Vagina (tissue), 2 donors: ENCODE data around the gene INO80D. TPM values are rescaled to one million over a fixed set of nuclear protein-coding genes. Genes with fewer than 3 reads are reported as not detected.

ENCODE experiments used
- DNase-seq, 2 donors: peaks; one replicate each; pipeline ENCODE4 v3.0.0-alpha.2; 2017; ENCODE audit errors: extremely low spot score in 2 of 2
- H3K27ac ChIP-seq: fragments of 200-600 bp; sonication (generic); one replicate; pipeline ENCODE4 v1.5.1; 2019
- H3K27me3 ChIP-seq: fragments of 200-600 bp; sonication (generic); one replicate; pipeline ENCODE4 v1.5.1; 2019
- H3K36me3 ChIP-seq, 2 donors: fragments of 200-600 bp; sonication (generic); one replicate each; pipeline ENCODE4 v1.5.1; 2017 to 2019
- H3K4me1 ChIP-seq: fragments of 200-600 bp; sonication (generic); one replicate; pipeline ENCODE4 v1.5.1; 2019
- H3K4me3 ChIP-seq, 2 donors: fragments of 200-600 bp; sonication (generic); 1 replicate in 1 of 2; 2 replicates in 1 of 2; pipeline ENCODE4 v1.5.1; 2016 to 2019
- H3K9me3 ChIP-seq: fragments of 200-600 bp; sonication (generic); one replicate; pipeline ENCODE4 v1.5.1; 2019
- CTCF ChIP-seq, 3 experiments: fragments of 450-650 bp in 2 of 3; fragments of 200-600 bp in 1 of 3; sonication (generic) in 1 of 3; IDR thresholded peaks; one replicate each; pipeline ENCODE4 v1.5.1; 2017 to 2019; ENCODE audit warnings: antibody characterized with exemption in 3 of 3, mild to moderate bottlenecking in 2 of 3, moderate library complexity in 2 of 3
- POLR2A ChIP-seq, 2 donors: fragments of 450-650 bp; IDR thresholded peaks; one replicate each; pipeline ENCODE4 v1.6.1; 2017; ENCODE audit warnings: antibody characterized with exemption in 2 of 2, mild to moderate bottlenecking in 2 of 2, moderate library complexity in 2 of 2
- POLR2AphosphoS5 ChIP-seq, 2 donors: sonication (generic); formaldehyde crosslinking; IDR thresholded peaks; one replicate each; pipeline ENCODE4 v1.9.0; 2017; ENCODE audit warnings: antibody characterized with exemption in 2 of 2, mild to moderate bottlenecking in 2 of 2, low read depth in 1 of 2; ENCODE audit not compliant: insufficient read depth in 1 of 2
- intact Hi-C: fragments of 100-400 bp; cut with DNase I; formaldehyde crosslinking; loops from one replicate; pipeline ENCODE4 v1.15.1; 2023
- total RNA-seq: library from RNA; depleted of rRNA; stranded (reverse); fragments of >200 nt; gene quantifications from one replicate; pipeline ENCODE4 v1.2.3, GENCODE V29; 2016

The INO80D gene
- total RNA-seq, 1 donor from 2014 or later = 18.4 TPM

- no peaks in the 10 kb centered on the region for H3K27me3 ChIP-seq
- intact Hi-C loops = no loop called here
- H3K4me1 ChIP-seq = no peaks in the 10 kb centered on the region
- TF ChIP-seq CTCF (IDR thresholded peaks at IDR 0.05) = no peak
- TF ChIP-seq POLR2A (IDR thresholded peaks at IDR 0.05) = no peak
- no peak for TF ChIP-seq POLR2AphosphoS5 (IDR thresholded peaks at IDR 0.05; ENCODE audit: insufficient read depth in 1 of 2, low read depth in 1 of 2)
- no peaks in the 10 kb centered on the region for H3K9me3 ChIP-seq
- no peak for DNase-seq
- no peak overlapping the region for H3K4me3 ChIP-seq
- H3K36me3 ChIP-seq = peaks cover 0 to 33% of the 10 kb centered on the region in 2 donors
- H3K27ac ChIP-seq = no peak overlapping the region
Measured at GRCh38 chr2:206000776-206001175, 85.2 kb downstream of the INO80D start.

GRCh38 chr2:205998583-205998982 lies 87.4 kb downstream of the INO80D start:
- TF ChIP-seq POLR2AphosphoS5 (IDR thresholded peaks at IDR 0.05; ENCODE audit: insufficient read depth in 1 of 2, low read depth in 1 of 2) = no peak
- TF ChIP-seq POLR2A (IDR thresholded peaks at IDR 0.05) = no peak
- TF ChIP-seq CTCF (IDR thresholded peaks at IDR 0.05) = no peak
- H3K4me3 ChIP-seq = no peak overlapping the region
- no peak for DNase-seq
- intact Hi-C loops = no loop called here
- no peaks in the 10 kb centered on the region for H3K9me3 ChIP-seq
- H3K36me3 ChIP-seq = peaks cover 0 to 11% of the 10 kb centered on the region in 2 donors
- H3K27me3 ChIP-seq = no peaks in the 10 kb centered on the region
- no peaks in the 10 kb centered on the region for H3K4me1 ChIP-seq
- no peak overlapping the region for H3K27ac ChIP-seq

- H3K36me3 ChIP-seq = peaks cover 0 to 27% of the 10 kb centered on the region in 2 donors
- no peak for DNase-seq
- no peaks in the 10 kb centered on the region for H3K9me3 ChIP-seq
- intact Hi-C loops = no loop called here
- TF ChIP-seq POLR2A (IDR thresholded peaks at IDR 0.05) (no peak), CTCF (IDR thresholded peaks at IDR 0.05) (no peak), POLR2AphosphoS5 (IDR thresholded peaks at IDR 0.05; ENCODE audit: insufficient read depth in 1 of 2, low read depth in 1 of 2) (no peak)
- no peak overlapping the region for H3K27ac ChIP-seq
- H3K4me3 ChIP-seq = no peak overlapping the region
- no peaks in the 10 kb centered on the region for H3K27me3 ChIP-seq
- no peaks in the 10 kb centered on the region for H3K4me1 ChIP-seq
Measured at GRCh38 chr2:205996161-205996560, 89.8 kb downstream of the INO80D start.

- intact Hi-C loops = no loop called here
- Histone ChIP-seq H3K27ac (no peak overlapping the region), H3K4me3 (no peak overlapping the region), H3K36me3 (peaks cover 0 to 27% of the 10 kb centered on the region in 2 donors), H3K9me3 (no peaks in the 10 kb centered on the region), H3K27me3 (no peaks in the 10 kb centered on the region), H3K4me1 (no peaks in the 10 kb centered on the region)
- DNase-seq = no peak
- no peak for TF ChIP-seq POLR2A (IDR thresholded peaks at IDR 0.05)
- TF ChIP-seq POLR2AphosphoS5 (IDR thresholded peaks at IDR 0.05; ENCODE audit: insufficient read depth in 1 of 2, low read depth in 1 of 2) = no peak
- TF ChIP-seq CTCF (IDR thresholded peaks at IDR 0.05) = no peak
Measured at GRCh38 chr2:205995260-205995659, 90.7 kb downstream of the INO80D start.

GRCh38 chr2:205994344-205994743 lies 91.6 kb downstream of the INO80D start:
- Histone ChIP-seq H3K27ac (no peak overlapping the region), H3K27me3 (no peaks in the 10 kb centered on the region), H3K9me3 (no peaks in the 10 kb centered on the region), H3K4me3 (no peak overlapping the region), H3K36me3 (peaks cover 0 to 27% of the 10 kb centered on the region in 2 donors), H3K4me1 (no peaks in the 10 kb centered on the region)
- intact Hi-C loops = no loop called here
- no peak for DNase-seq
- TF ChIP-seq CTCF (IDR thresholded peaks at IDR 0.05) (no peak), POLR2AphosphoS5 (IDR thresholded peaks at IDR 0.05; ENCODE audit: insufficient read depth in 1 of 2, low read depth in 1 of 2) (no peak), POLR2A (IDR thresholded peaks at IDR 0.05) (no peak)
